HepG2 (cell line): ENCODE results near the gene PLK2. TPM values are rescaled to one million over a fixed set of nuclear protein-coding genes. Genes with fewer than 3 reads are reported as not detected.

Source experiments
- ATAC-seq: fragments of 200-7000 bp; cut with Tn5 transposase; 3 replicates; pipeline ENCODE4 v1.9.1; 2020; ENCODE audit warnings: mild to moderate bottlenecking, moderate library complexity
- BruUV-seq: library from RNA; stranded (reverse); fragments of 400-500 nt; replicated peaks from 2 replicates; lab custom pipeline; 2021; lab: Mats Ljungman, UMichigan
- CTCF ChIA-PET: fragments of 300-600 bp; formaldehyde crosslinking; extraction: SDS; loops from one replicate; lab custom pipeline; 2021; ENCODE audit warnings: low total read pairs, inconsistent platforms, low intra/inter-chr PET ratio; lab: Yijun Ruan, JAX
- POLR2A ChIA-PET: fragments of 350-600 bp; sonication (Branson Sonifier 250); formaldehyde crosslinking; loops from one replicate; lab custom pipeline; 2020; ENCODE audit warnings: antibody characterized with exemption, inconsistent platforms; lab: Yijun Ruan, JAX
- DNase-seq: peaks from one replicate; pipeline ENCODE4 v3.0.0-alpha.2; 2015; ENCODE audit warnings: low spot score
- FAIRE-seq: peaks from 3 replicates; lab custom pipeline; 2011; peaks lifted over from hg19 to GRCh38; lab: Jason Lieb, UNC
- H2AFZ ChIP-seq: one replicate; pipeline ENCODE4 v1.6.1; 2011; ENCODE audit warnings: low read length, inconsistent platforms
- H3K27ac ChIP-seq: fragments of 300-600 bp; 3 replicates; pipeline ENCODE4 v1.8.0; 2011; ENCODE audit warnings: mixed run types, mild to moderate bottlenecking, mixed read lengths, low read length, inconsistent platforms; ENCODE audit not compliant: insufficient read depth; ENCODE audit errors: extremely low read length
- H3K27me3 ChIP-seq, 2 experiments: fragments of 200-600 bp in 1 of 2; 2 replicates in 1 of 2; 3 replicates in 1 of 2; pipeline versions ENCODE4 v1.6.0 to v1.8.0; 2011; ENCODE audit warnings: low read length in 2 of 2, mild to moderate bottlenecking in 2 of 2, moderate library complexity in 2 of 2, inconsistent platforms in 1 of 2; ENCODE audit not compliant: insufficient read depth in 2 of 2, control insufficient read depth in 1 of 2
- H3K36me3 ChIP-seq, 2 experiments: fragments of 200-600 bp in 1 of 2; replicated peaks in 1 of 2; 2 replicates in 1 of 2; 3 replicates in 1 of 2; pipeline versions ENCODE4 v1.5.1 to v1.8.0; 2011; ENCODE audit warnings: low read length in 2 of 2, inconsistent platforms in 1 of 2; ENCODE audit not compliant: insufficient read depth in 2 of 2, control insufficient read depth in 1 of 2
- H3K4me1 ChIP-seq: 2 replicates; pipeline ENCODE4 v1.5.1; 2012; ENCODE audit warnings: low read length, inconsistent platforms; ENCODE audit not compliant: insufficient read depth
- H3K4me2 ChIP-seq: 2 replicates; pipeline ENCODE4 v1.6.0; 2011; ENCODE audit warnings: low read depth, low read length, inconsistent platforms
- H3K4me3 ChIP-seq, 3 experiments: fragments of 200-600 bp in 1 of 3; sonication (generic), shearing (Covaris generic) in 1 of 3; replicated peaks in 1 of 3; 2 replicates each; pipeline ENCODE4 v1.5.1; 2011 to 2016; ENCODE audit warnings: low read length in 3 of 3, inconsistent platforms in 2 of 3, low read depth in 2 of 3, mild to moderate bottlenecking in 2 of 3, control low read depth in 1 of 3, mixed read lengths in 1 of 3; ENCODE audit not compliant: insufficient read depth in 1 of 3
- H3K79me2 ChIP-seq: one replicate; pipeline ENCODE4 v1.6.1; 2011; ENCODE audit warnings: low read length, inconsistent platforms; ENCODE audit not compliant: insufficient read depth
- H3K9ac ChIP-seq: 2 replicates; pipeline ENCODE4 v1.6.0; 2011; ENCODE audit warnings: mild to moderate bottlenecking, low read depth, low read length, inconsistent platforms; ENCODE audit not compliant: insufficient read depth
- H3K9me3 ChIP-seq: 2 replicates; pipeline ENCODE4 v1.5.1; 2012; ENCODE audit warnings: mild to moderate bottlenecking, low read length
- H4K20me1 ChIP-seq: 2 replicates; pipeline ENCODE4 v1.6.0; 2011; ENCODE audit warnings: inconsistent platforms, mild to moderate bottlenecking, low read length, moderate library complexity; ENCODE audit not compliant: insufficient read depth
- ATF3 ChIP-seq: sonication (generic); formaldehyde crosslinking; IDR thresholded peaks from 2 replicates; pipeline ENCODE4 v1.4.0; 2020; ENCODE audit warnings: missing genetic modification reagents
- HOXD1 ChIP-seq: sonication (generic); formaldehyde crosslinking; IDR thresholded peaks from 2 replicates; pipeline ENCODE4 v1.5.0; 2020; ENCODE audit warnings: missing genetic modification reagents
- JDP2 ChIP-seq: sonication (generic); formaldehyde crosslinking; IDR thresholded peaks from 2 replicates; pipeline ENCODE4 v1.8.1; 2022; ENCODE audit warnings: missing genetic modification reagents, borderline replicate concordance
- NAIF1 ChIP-seq: sonication (generic); formaldehyde crosslinking; IDR thresholded peaks from 2 replicates; pipeline ENCODE4 v1.5.0; 2020; ENCODE audit warnings: mild to moderate bottlenecking, missing genetic modification reagents, borderline replicate concordance
- PTBP1 ChIP-seq: fragments of 200-400 bp; formaldehyde crosslinking; IDR thresholded peaks from 2 replicates; pipeline ENCODE4 v1.6.1; 2018; ENCODE audit warnings: low read length, low read depth; ENCODE audit not compliant: poor library complexity, severe bottlenecking
- REPIN1 ChIP-seq: sonication (generic); formaldehyde crosslinking; IDR thresholded peaks from 2 replicates; pipeline ENCODE4 v1.8.0; 2022; ENCODE audit warnings: missing genetic modification reagents, low read depth, mild to moderate bottlenecking, borderline replicate concordance
- ZBTB46 ChIP-seq: sonication (generic); formaldehyde crosslinking; IDR thresholded peaks from 2 replicates; pipeline ENCODE4 v1.4.0; 2020; ENCODE audit warnings: mild to moderate bottlenecking, missing genetic modification reagents, borderline replicate concordance
- ZBTB7B ChIP-seq: sonication (generic); formaldehyde crosslinking; IDR thresholded peaks from 2 replicates; pipeline ENCODE4 v1.4.0; 2020; ENCODE audit warnings: missing genetic modification reagents
- ZFP1 ChIP-seq: IDR thresholded peaks from 2 replicates; pipeline ENCODE4 v1.6.1; 2016
- ZFP36L1 ChIP-seq: sonication (generic); formaldehyde crosslinking; IDR thresholded peaks from 2 replicates; pipeline ENCODE4 v1.8.0; 2022; ENCODE audit warnings: mild to moderate bottlenecking, missing genetic modification reagents, moderate library complexity
- ZNF234 ChIP-seq: sonication (generic); formaldehyde crosslinking; conservative IDR thresholded peaks from 2 replicates; pipeline ENCODE4 v1.5.1; 2020; ENCODE audit warnings: mild to moderate bottlenecking, missing genetic modification reagents
- ZNF337 ChIP-seq: sonication (generic); formaldehyde crosslinking; IDR thresholded peaks from 2 replicates; pipeline ENCODE4 v1.5.1; 2020; ENCODE audit warnings: missing genetic modification reagents, low read depth, mild to moderate bottlenecking, borderline replicate concordance
- ZNF564 ChIP-seq: sonication (generic); formaldehyde crosslinking; IDR thresholded peaks from 2 replicates; pipeline ENCODE4 v1.8.1; 2023; ENCODE audit warnings: mild to moderate bottlenecking, missing genetic modification reagents
- ZNF737 ChIP-seq: sonication (generic); formaldehyde crosslinking; IDR thresholded peaks from 2 replicates; pipeline ENCODE4 v1.5.0; 2020; ENCODE audit warnings: missing genetic modification reagents, mild to moderate bottlenecking, borderline replicate concordance
- ZNF781 ChIP-seq: sonication (generic); formaldehyde crosslinking; IDR thresholded peaks from 2 replicates; pipeline ENCODE4 v1.5.1; 2020; ENCODE audit warnings: borderline replicate concordance, mild to moderate bottlenecking, missing genetic modification reagents; ENCODE audit errors: not compliant biosample characterization
- ZSCAN31 ChIP-seq: sonication (generic); formaldehyde crosslinking; IDR thresholded peaks from 2 replicates; pipeline ENCODE4 v1.5.0; 2020; ENCODE audit warnings: low read depth, mild to moderate bottlenecking, missing genetic modification reagents
- WGBS: methylation state at CpG from one replicate; pipeline ENCODE4 v1.1.6; 2017; ENCODE audit warnings: low lambda C conversion rate; 5-methylcytosine and 5-hydroxymethylcytosine counted together
- in situ Hi-C: cut with HindIII; loops from 2 replicates; pipeline ENCODE4 v1.10.0; 2017; ENCODE audit warnings: low pct_unique_long_range_greater_than_20kb; ENCODE audit not compliant: extremely low pct_ligation_motif_present
- intact Hi-C: fragments of 100-400 bp; cut with micrococcal nuclease; formaldehyde crosslinking; loops from one replicate; pipeline ENCODE4 v1.10.0; 2022; ENCODE audit not compliant: unreplicated experiment
- polyA plus RNA-seq, 8 experiments: library from polyadenylated mRNA; depleted of rRNA in 3 of 8; stranded (reverse) in 7 of 8; unstranded in 1 of 8; fragments of >200 nt; fragmentation: Illumina TruSeq in 4 of 8; extraction: Trizol in 4 of 8; gene quantifications; 2 replicates each; pipeline versions ENCODE4 v1.2.1 to v1.2.3, GENCODE V29; 2011 to 2016; ENCODE audit warnings: low read depth in 4 of 8, missing spikeins in 1 of 8, mixed read lengths in 1 of 8; ENCODE audit not compliant: insufficient read depth in 1 of 8
- total RNA-seq, 5 experiments: library from RNA; depleted of rRNA; stranded (reverse); fragments of >200 nt; fragmentation: Illumina TruSeq; extraction: Trizol; gene quantifications; 2 replicates each; pipeline ENCODE4 v1.2.3, GENCODE V29; 2016; ENCODE audit warnings: low read depth in 1 of 5

PLK2 gene
- total and polyA plus RNA-seq, 2 of the 13 experiments (the other 11 are each of a cell fraction or from before 2014, with no cell fraction given): 9.6 to 29.6 TPM

GRCh38 chr5:58507715-58508114 is 47.8 kb upstream of the PLK2 start:
- FAIRE-seq: no peak

More at GRCh38 chr5:58507715-58508114, 47.8 kb upstream of the PLK2 start:
- Histone ChIP-seq H3K36me3 (no peaks in the 10 kb centered on the region), H3K27me3 (no peaks in the 10 kb centered on the region), H3K4me1 (no peaks in the 10 kb centered on the region), H3K4me2 (no peak overlapping the region), H4K20me1 (no peaks in the 10 kb centered on the region), H3K79me2 (no peaks in the 10 kb centered on the region), H3K9me3 (peaks cover 3% of the 10 kb centered on the region), H3K4me3 (no peak overlapping the region), H3K27ac (no peak overlapping the region), H2AFZ (no peak overlapping the region), H3K9ac (no peak overlapping the region)
- ChIA-PET CTCF (no interaction called here), POLR2A (no interaction called here)
- in situ Hi-C loops: loop anchor here (25.0 kb wide), 1 partner anchor 305 kb away; no protein-coding TSS in a partner anchor
- no TSS peak for BruUV-seq
- WGBS: 7% methylated on average over 4 of the region's 4 CpGs
- TF ChIP-seq ZNF234 (no peak), ZFP36L1 (CRISPR knock-in tag) (no peak), ZNF781 (no peak), ATF3 (CRISPR knock-in tag) (no peak), ZBTB7B (CRISPR knock-in tag) (no peak), ZSCAN31 (CRISPR knock-in tag) (no peak), PTBP1 (no peak), ZBTB46 (CRISPR knock-in tag) (no peak), REPIN1 (CRISPR knock-in tag) (no peak), JDP2 (no peak), ZNF564 (no peak), NAIF1 (CRISPR knock-in tag) (no peak), ZNF337 (CRISPR knock-in tag) (no peak), ZNF737 (CRISPR knock-in tag) (no peak), ZFP1 (CRISPR knock-in tag) (no peak), HOXD1 (CRISPR knock-in tag) (no peak)
- DNase-seq: no peak
- ATAC-seq: no peak
- intact Hi-C loops: no loop called here
